ENCODE measurements around the gene CD7. TPM values are rescaled to one million over a fixed set of nuclear protein-coding genes. Genes with fewer than 3 reads are reported as not detected.

The CD7 gene
- total RNA-seq, 1 experiment from 2014 or later: 0.93 TPM

GRCh38 chr17:82291582-82292250 is 25.7 kb downstream of the CD7 start:
- POLR2A ChIA-PET: interaction anchor here (1.3 to 1.4 kb wide), 3 partner anchors 15 to 19 kb away, joined by 3 to 9 read pairs (median 5); partner anchors contain the start of gene CSNK1D
- CTCF ChIA-PET: interaction anchor here (0.9 to 1.0 kb wide), 2 partner anchors 8 to 37 kb away, joined by 3 read pairs; no protein-coding TSS in a partner anchor
- peaks cover 7% of the 10 kb centered on the region for H3K36me3 Mint-ChIP-seq (ENCODE audit: insufficient read depth, unreplicated experiment)
- Histone ChIP-seq H3K4me3 (ENCODE audit: low read depth, low read length) (peak overlapping the region; percentile 57), H3K36me3 (ENCODE audit: control insufficient read depth, insufficient read depth, low read length) (no peaks in the 10 kb centered on the region), H3K9me3 (no peaks in the 10 kb centered on the region), H3K4me1 (peaks cover 68% of the 10 kb centered on the region), H3K27me3 (replicated peaks; ENCODE audit: control insufficient read depth, insufficient read depth, low read length) (no peaks in the 10 kb centered on the region)
- peaks cover 46% of the 10 kb centered on the region for H3K4me1 Mint-ChIP-seq (ENCODE audit: low read depth, unreplicated experiment)
- BruUV-seq (replicated peaks): no TSS peak
- no peak for DNase-seq
- H3K27me3 Mint-ChIP-seq (ENCODE audit: insufficient read depth, unreplicated experiment): no peaks in the 10 kb centered on the region
- TF ChIP-seq, protein P1, sequence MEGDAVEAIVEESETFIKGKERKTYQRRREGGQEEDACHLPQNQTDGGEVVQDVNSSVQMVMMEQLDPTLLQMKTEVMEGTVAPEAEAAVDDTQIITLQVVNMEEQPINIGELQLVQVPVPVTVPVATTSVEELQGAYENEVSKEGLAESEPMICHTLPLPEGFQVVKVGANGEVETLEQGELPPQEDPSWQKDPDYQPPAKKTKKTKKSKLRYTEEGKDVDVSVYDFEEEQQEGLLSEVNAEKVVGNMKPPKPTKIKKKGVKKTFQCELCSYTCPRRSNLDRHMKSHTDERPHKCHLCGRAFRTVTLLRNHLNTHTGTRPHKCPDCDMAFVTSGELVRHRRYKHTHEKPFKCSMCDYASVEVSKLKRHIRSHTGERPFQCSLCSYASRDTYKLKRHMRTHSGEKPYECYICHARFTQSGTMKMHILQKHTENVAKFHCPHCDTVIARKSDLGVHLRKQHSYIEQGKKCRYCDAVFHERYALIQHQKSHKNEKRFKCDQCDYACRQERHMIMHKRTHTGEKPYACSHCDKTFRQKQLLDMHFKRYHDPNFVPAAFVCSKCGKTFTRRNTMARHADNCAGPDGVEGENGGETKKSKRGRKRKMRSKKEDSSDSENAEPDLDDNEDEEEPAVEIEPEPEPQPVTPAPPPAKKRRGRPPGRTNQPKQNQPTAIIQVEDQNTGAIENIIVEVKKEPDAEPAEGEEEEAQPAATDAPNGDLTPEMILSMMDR (IDR thresholded peaks at IDR 0.05; ENCODE audit: insufficient read depth in 1 of 2, low read depth in 1 of 2, low read length in 1 of 2, severe bottlenecking in 1 of 2, unreplicated experiment in 1 of 2): no peak
- peak overlapping the region; percentile 49 for H3K27ac Mint-ChIP-seq (ENCODE audit: unreplicated experiment)
- peak overlapping the region; percentile 75 for H3K4me3 Mint-ChIP-seq (ENCODE audit: unreplicated experiment)
- no peaks in the 10 kb centered on the region for H3K9me3 Mint-ChIP-seq (ENCODE audit: unreplicated experiment)
- intact Hi-C loops (cut with micrococcal nuclease; ENCODE audit: unreplicated experiment): loop anchor here (1.0 kb wide), 1 partner anchor 24 kb away; no protein-coding TSS in a partner anchor

DNA sequence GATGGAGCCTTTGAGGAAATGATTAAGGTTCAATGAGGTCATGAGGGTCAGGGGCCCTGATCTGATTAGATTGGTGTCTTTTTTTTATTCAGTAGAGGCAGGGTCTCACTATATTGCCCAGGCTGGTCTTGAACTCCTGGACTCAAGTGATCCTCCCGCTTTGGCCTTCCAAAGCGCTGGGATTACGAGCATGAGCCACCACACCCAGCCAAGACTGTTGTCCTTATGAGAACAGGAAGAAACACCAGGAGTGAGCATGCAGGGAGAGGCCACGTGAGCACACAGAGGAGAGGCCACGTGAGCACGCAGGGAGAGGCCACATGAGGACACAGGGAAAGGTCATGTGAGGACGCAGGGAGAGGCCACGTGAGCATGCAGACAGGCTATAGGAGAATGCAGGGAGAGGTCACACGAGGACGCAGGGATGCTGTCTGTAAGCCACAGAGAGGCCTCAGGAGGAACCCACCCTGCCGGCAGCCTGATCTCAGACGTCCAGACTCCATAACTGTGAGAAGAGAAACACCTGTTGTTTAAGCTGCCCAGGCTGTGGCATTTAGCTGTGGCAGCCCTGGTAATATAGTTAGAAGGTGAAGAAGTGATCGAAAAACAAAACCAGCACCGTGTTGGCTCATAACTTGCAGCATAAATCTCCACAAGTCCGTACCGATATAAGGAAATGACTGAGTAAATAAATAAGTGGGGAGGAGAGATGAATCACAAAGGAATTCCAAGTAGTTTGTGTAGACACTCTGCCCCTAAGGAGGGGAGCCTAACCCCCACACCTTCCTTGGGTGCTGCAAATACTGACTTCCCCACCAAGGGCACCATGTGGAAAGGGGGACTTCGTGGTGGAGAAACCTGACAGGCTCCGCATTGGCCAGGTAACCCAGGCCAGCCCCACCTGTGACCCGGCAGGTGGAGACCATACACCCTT is 29.3 kb downstream of the CD7 start:
- Mint-ChIP-seq H3K9me3 (ENCODE audit: unreplicated experiment) (no peaks in the 10 kb centered on the region), H3K36me3 (ENCODE audit: insufficient read depth, unreplicated experiment) (peaks cover 14% of the 10 kb centered on the region), H3K4me1 (ENCODE audit: low read depth, unreplicated experiment) (peaks cover 37% of the 10 kb centered on the region), H3K4me3 (ENCODE audit: unreplicated experiment) (peak overlapping the region; percentile 44), H3K27ac (ENCODE audit: unreplicated experiment) (peak overlapping the region; percentile 74), H3K27me3 (ENCODE audit: insufficient read depth, unreplicated experiment) (no peaks in the 10 kb centered on the region)
- CTCF ChIA-PET: no interaction called here
- intact Hi-C loops (cut with micrococcal nuclease; ENCODE audit: unreplicated experiment): loop anchor here (2.0 kb wide), 1 partner anchor 15 kb away; the partner anchor contains the start of gene CSNK1D
- no TSS peak for BruUV-seq (replicated peaks)
- H3K27me3 ChIP-seq (replicated peaks; ENCODE audit: control insufficient read depth, insufficient read depth, low read length): no peaks in the 10 kb centered on the region
- H3K4me1 ChIP-seq: peaks cover 36% of the 10 kb centered on the region
- H3K36me3 ChIP-seq (ENCODE audit: control insufficient read depth, insufficient read depth, low read length): no peaks in the 10 kb centered on the region
- no peaks in the 10 kb centered on the region for H3K9me3 ChIP-seq
- TF ChIP-seq, protein P1 (IDR thresholded peaks at IDR 0.05; ENCODE audit: insufficient read depth in 1 of 2, low read depth in 1 of 2, low read length in 1 of 2, severe bottlenecking in 1 of 2, unreplicated experiment in 1 of 2): no peak
- no peak overlapping the region for H3K4me3 ChIP-seq (ENCODE audit: low read depth, low read length)
- POLR2A ChIA-PET: no interaction called here
- DNase-seq: peak; percentile 70 to 86
